CD4-positive, alpha-beta T cell (primary cell): ENCODE results near the gene ACSF2. TPM values are rescaled to one million over a fixed set of nuclear protein-coding genes. Genes with fewer than 3 reads are reported as not detected.

Experiments
- ATAC-seq: fragments of 200-7000 bp; cut with Tn5 transposase; one replicate; pipeline ENCODE4 v1.10.0; 2022; ENCODE audit warnings: mild to moderate bottlenecking; ENCODE audit not compliant: poor library complexity
- CTCF ChIA-PET: fragments of 350-600 bp; sonication (Branson Sonifier 250); formaldehyde crosslinking; loops from one replicate; lab custom pipeline; 2021; ENCODE audit warnings: antibody characterized with exemption, inconsistent platforms; lab: Charles Lee
- POLR2A ChIA-PET: fragments of 350-600 bp; sonication (Branson Sonifier 250); formaldehyde crosslinking; loops from one replicate; lab custom pipeline; 2021; ENCODE audit warnings: antibody characterized with exemption, inconsistent platforms; lab: Charles Lee
- DNase-seq, 14 experiments: peaks; one replicate each; pipeline ENCODE4 v3.0.0-alpha.2; 2013 to 2020; ENCODE audit warnings: mixed read lengths in 2 of 14
- H3K27ac ChIP-seq, 2 donors: one replicate each; pipeline versions ENCODE4 v1.5.1 to v1.7.0; 2013; ENCODE audit warnings: low read length in 2 of 2, low read depth in 1 of 2, mild to moderate bottlenecking in 1 of 2
- H3K27me3 ChIP-seq, 2 experiments: 1 replicate in 1 of 2; 2 replicates in 1 of 2; pipeline versions ENCODE4 v1.6.1 to v1.7.0; 2013; ENCODE audit warnings: low read length in 2 of 2, control low read depth in 1 of 2, mild to moderate bottlenecking in 1 of 2, moderate library complexity in 1 of 2; ENCODE audit not compliant: insufficient read depth in 2 of 2, control insufficient read depth in 1 of 2
- H3K36me3 ChIP-seq: one replicate; pipeline ENCODE4 v1.6.1; 2013; ENCODE audit warnings: low read length, control low read depth; ENCODE audit not compliant: insufficient read depth
- H3K4me1 ChIP-seq: one replicate; pipeline ENCODE4 v1.6.1; 2013; ENCODE audit warnings: low read length, control low read depth; ENCODE audit not compliant: insufficient read depth
- H3K4me3 ChIP-seq: one replicate; pipeline ENCODE4 v1.5.1; 2013; ENCODE audit warnings: mild to moderate bottlenecking, low read length, moderate library complexity
- H3K9me3 ChIP-seq, 2 experiments: 1 replicate in 1 of 2; 2 replicates in 1 of 2; pipeline versions ENCODE4 v1.6.1 to v1.7.0; 2013; ENCODE audit warnings: low read length in 2 of 2, mild to moderate bottlenecking in 2 of 2, control low read depth in 1 of 2, moderate library complexity in 1 of 2; ENCODE audit not compliant: control insufficient read depth in 1 of 2, insufficient read depth in 1 of 2
- H3K27ac Mint-ChIP-seq: one replicate; pipeline ENCODE4 v1.8.0; 2020; ENCODE audit warnings: mixed read lengths
- H3K27me3 Mint-ChIP-seq: one replicate; pipeline ENCODE4 v1.8.0; 2021; ENCODE audit warnings: mixed read lengths
- H3K36me3 Mint-ChIP-seq: one replicate; pipeline ENCODE4 v1.8.0; 2021; ENCODE audit warnings: low read depth, mixed read lengths
- H3K4me1 Mint-ChIP-seq: one replicate; pipeline ENCODE4 v1.8.0; 2021; ENCODE audit warnings: low read depth, mixed read lengths
- H3K4me3 Mint-ChIP-seq: one replicate; pipeline ENCODE4 v1.8.0; 2020; ENCODE audit warnings: mild to moderate bottlenecking, mixed read lengths
- H3K9me3 Mint-ChIP-seq: one replicate; pipeline ENCODE4 v1.8.0; 2020; ENCODE audit warnings: mixed read lengths
- intact Hi-C, 2 experiments: fragments of 100-400 bp; cut with DNase I in 1 of 2; cut with micrococcal nuclease in 1 of 2; formaldehyde crosslinking; loops; one replicate each; pipeline versions ENCODE4 v1.15.1 to v1.9.0; 2023 to 2025; cut with DNase I, micrococcal nuclease
- total RNA-seq, 174 experiments: library from RNA in 2 of 174; stranded (reverse) in 2 of 174; gene quantifications; one replicate each; pipeline ENCODE4 v1.2.3 and lab custom pipeline; 2021 to 2026
- TF ChIP-seq, protein P1 (sequence below): fragments of 200-600 bp; IDR thresholded peaks from one replicate; pipeline ENCODE4 v1.8.0; 2022; ENCODE audit warnings: antibody characterized with exemption, mild to moderate bottlenecking

Gene ACSF2
- total RNA-seq, 2 experiments from 2014 or later = 11.9 to 13.9 TPM

DNA sequence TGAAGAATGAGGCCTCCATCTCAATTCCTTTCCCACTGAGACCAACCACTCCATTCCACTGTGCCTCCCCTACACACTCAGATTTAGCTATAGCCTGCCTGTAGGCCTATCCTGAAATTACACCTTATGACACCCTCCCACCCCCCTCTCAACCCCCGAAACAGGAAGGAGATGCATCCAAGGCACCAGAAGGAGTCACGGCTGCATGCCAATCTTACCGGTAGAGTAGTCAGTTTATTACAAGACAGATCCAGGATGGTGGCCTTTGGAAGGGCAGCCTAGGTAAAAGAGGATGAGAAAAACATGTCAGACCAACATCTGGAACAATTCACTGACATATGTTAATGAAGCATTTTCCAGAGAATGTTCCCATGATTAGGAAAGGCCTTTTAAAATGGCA, 31.3 kb upstream of the ACSF2 start:
- Mint-ChIP-seq H3K4me1 (peaks cover 45% of the 10 kb centered on the region), H3K9me3 (no peaks in the 10 kb centered on the region), H3K36me3 (peaks cover 69% of the 10 kb centered on the region), H3K27me3 (no peaks in the 10 kb centered on the region), H3K27ac (peak overlapping the region; percentile 36), H3K4me3 (peak overlapping the region; percentile 78)
- Histone ChIP-seq H3K36me3 (peaks cover 53% of the 10 kb centered on the region), H3K4me1 (peaks cover 30% of the 10 kb centered on the region), H3K27ac (no peak overlapping the region), H3K27me3 (no peaks in the 10 kb centered on the region), H3K9me3 (no peaks in the 10 kb centered on the region), H3K4me3 (no peak overlapping the region)
- POLR2A ChIA-PET = no interaction called here
- ATAC-seq = no peak
- intact Hi-C loops = loop anchor here in 1 of 2 experiments (5.0 kb wide), 1 partner anchor 32 kb away; no protein-coding TSS in a partner anchor
- DNase-seq = no peak
- CTCF ChIA-PET = interaction anchor here (0.9 kb wide), 1 partner anchor 85 kb away, joined by 3 read pairs; no protein-coding TSS in a partner anchor
- TF ChIP-seq, protein P1, sequence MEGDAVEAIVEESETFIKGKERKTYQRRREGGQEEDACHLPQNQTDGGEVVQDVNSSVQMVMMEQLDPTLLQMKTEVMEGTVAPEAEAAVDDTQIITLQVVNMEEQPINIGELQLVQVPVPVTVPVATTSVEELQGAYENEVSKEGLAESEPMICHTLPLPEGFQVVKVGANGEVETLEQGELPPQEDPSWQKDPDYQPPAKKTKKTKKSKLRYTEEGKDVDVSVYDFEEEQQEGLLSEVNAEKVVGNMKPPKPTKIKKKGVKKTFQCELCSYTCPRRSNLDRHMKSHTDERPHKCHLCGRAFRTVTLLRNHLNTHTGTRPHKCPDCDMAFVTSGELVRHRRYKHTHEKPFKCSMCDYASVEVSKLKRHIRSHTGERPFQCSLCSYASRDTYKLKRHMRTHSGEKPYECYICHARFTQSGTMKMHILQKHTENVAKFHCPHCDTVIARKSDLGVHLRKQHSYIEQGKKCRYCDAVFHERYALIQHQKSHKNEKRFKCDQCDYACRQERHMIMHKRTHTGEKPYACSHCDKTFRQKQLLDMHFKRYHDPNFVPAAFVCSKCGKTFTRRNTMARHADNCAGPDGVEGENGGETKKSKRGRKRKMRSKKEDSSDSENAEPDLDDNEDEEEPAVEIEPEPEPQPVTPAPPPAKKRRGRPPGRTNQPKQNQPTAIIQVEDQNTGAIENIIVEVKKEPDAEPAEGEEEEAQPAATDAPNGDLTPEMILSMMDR = no peak

DNA sequence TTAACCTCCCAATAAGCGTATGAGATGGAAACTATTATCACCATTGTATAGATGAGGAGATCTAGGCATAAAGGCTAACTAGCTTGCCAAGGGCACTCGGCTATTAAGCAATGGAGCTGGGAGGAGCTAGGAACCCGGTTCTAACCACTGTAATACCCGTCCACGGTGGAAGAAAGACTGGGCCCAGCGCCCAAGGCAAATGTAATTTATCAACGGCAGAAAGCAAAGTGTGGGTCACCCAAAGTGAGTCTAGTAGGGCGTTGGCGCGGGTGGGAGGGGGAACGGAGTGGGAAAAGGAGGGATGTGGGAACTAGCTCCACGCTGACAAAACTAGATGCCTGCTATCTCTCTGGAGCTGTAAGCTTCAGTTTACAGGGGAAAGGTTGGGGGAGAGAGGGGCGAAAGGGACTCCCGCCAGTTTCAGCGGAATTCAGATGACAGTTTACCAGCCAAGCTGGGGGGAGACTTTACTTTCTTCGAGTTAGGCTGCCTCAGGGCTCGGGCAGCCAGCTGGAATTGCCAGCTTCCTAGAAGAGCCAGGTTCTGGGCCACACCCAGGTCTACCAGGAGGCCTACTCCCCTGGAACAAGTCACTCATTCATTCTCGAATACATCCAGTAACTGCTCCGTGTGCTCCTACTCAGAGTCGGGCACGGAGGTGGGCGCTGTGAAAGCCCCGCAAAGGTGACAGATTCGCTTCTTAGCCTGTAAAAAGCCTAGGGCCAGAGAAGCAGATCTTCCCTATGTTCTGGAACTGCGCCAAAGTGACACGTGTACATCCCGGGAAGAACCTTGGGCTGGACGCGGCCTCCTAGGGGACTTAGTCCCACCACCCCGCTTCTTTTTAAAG, 29.5 kb upstream of the ACSF2 start:
- H3K4me1 Mint-ChIP-seq = peaks cover 45% of the 10 kb centered on the region

More for the DNA sequence above, 29.5 kb upstream of the ACSF2 start:
- Histone ChIP-seq H3K4me1 (peaks cover 30% of the 10 kb centered on the region), H3K36me3 (peaks cover 39% of the 10 kb centered on the region), H3K4me3 (peak overlapping the region; percentile 100), H3K9me3 (no peaks in the 10 kb centered on the region), H3K27ac (peak overlapping the region; percentile 60 to 87), H3K27me3 (no peaks in the 10 kb centered on the region)
- peak overlapping the region; percentile 99 for H3K4me3 Mint-ChIP-seq
- DNase-seq (peak in 3 of 14 experiments; percentile 20 to 59 (median 55)), ATAC-seq (no peak)
- H3K36me3 Mint-ChIP-seq = peaks cover 51% of the 10 kb centered on the region
- H3K27ac Mint-ChIP-seq = peak overlapping the region; percentile 76
- no peaks in the 10 kb centered on the region for H3K27me3 Mint-ChIP-seq
- ChIA-PET CTCF (interaction anchor here (0.6 to 3.1 kb wide), 34 partner anchors 8 to 1205 kb away, joined by 3 to 22 read pairs (median 4); partner anchors contain the start of genes CHAD, COL1A1, LUC7L3 and NME1), POLR2A (interaction anchor here (0.8 to 4.6 kb wide), 15 partner anchors 8 to 608 kb away, joined by 3 to 52 read pairs (median 7); partner anchors contain the start of genes ACSF2, EME1, KAT7 and LUC7L3)
- no peaks in the 10 kb centered on the region for H3K9me3 Mint-ChIP-seq
- intact Hi-C loops = loop anchor here (1.0 to 5.0 kb wide), 4 partner anchors 23 to 50 kb away; partner anchors contain the start of genes EME1 (in 1 of the 2), MRPL27 (in 1 of the 2) and XYLT2 (in 1 of the 2)
- TF ChIP-seq, protein P1 = no peak
